OCI-LY7 (cell line): Measurements from ENCODE around the gene ZNF844. TPM values are rescaled to one million over a fixed set of nuclear protein-coding genes. Genes with fewer than 3 reads are reported as not detected.

ENCODE experiments used
- small RNA-seq: library from RNA; depleted of rRNA; stranded (forward); fragments of <200 nt; gene quantifications from one replicate; pipeline ENCODE3, GENCODE V24; 2014
- total RNA-seq, 2 experiments: library from RNA; depleted of rRNA in 1 of 2; stranded (reverse); fragments of >200 nt in 1 of 2; shearing (Covaris generic) in 1 of 2; gene quantifications; 2 replicates each; pipeline ENCODE4 v1.2.3, GENCODE V29; 2014 to 2022

ZNF844 gene
- total RNA-seq, 2 experiments from 2014 or later, result 6.7 to 9.3 TPM

Small RNA genes within 50 kb of the gene (small RNA-seq; reads per million reads assigned to genes)
- not detected for gene RF00019
- gene RNA5SP465, result 0.16 reads per million
- not detected for gene RNA5SP466
- gene RNA5SP467, result not detected

Other genes with a start within 250 kb of the ZNF844 start
- gene ZNF439, start 216.0 kb upstream of the ZNF844 start, total RNA-seq (2014; rRNA removed; shearing (Covaris generic)), result 38.1 and 40.2 TPM in 2 replicates
- 33.8 and 45.5 TPM in 2 replicates for gene ZNF439, start 216.0 kb upstream of the ZNF844 start, total RNA-seq (2022)
- gene ZNF69, start 176.9 kb upstream of the ZNF844 start, total RNA-seq (2014; rRNA removed; shearing (Covaris generic)), result 7.1 and 9.7 TPM in 2 replicates
- 13.9 and 15.8 TPM in 2 replicates for gene ZNF69, start 176.9 kb upstream of the ZNF844 start, total RNA-seq (2022)
- gene ZNF700, start 139.6 kb upstream of the ZNF844 start, total RNA-seq (2014; rRNA removed; shearing (Covaris generic)), result 18.2 and 20.4 TPM in 2 replicates
- 28.2 and 28.4 TPM in 2 replicates for gene ZNF700, start 139.6 kb upstream of the ZNF844 start, total RNA-seq (2022)
- gene ZNF763, start 99.7 kb upstream of the ZNF844 start, total RNA-seq (2014; rRNA removed; shearing (Covaris generic)), result 2.7 and 2.8 TPM in 2 replicates
- 6.2 and 7.7 TPM in 2 replicates for gene ZNF763, start 99.7 kb upstream of the ZNF844 start, total RNA-seq (2022)
- 1.6 and 1.9 TPM in 2 replicates for gene ZNF433, start 29.1 kb upstream of the ZNF844 start, total RNA-seq (2014; rRNA removed; shearing (Covaris generic))
- 0.76 and 0.89 TPM in 2 replicates for gene ZNF433, start 29.1 kb upstream of the ZNF844 start, total RNA-seq (2022)
- gene ZNF878, start 11.8 kb upstream of the ZNF844 start, total RNA-seq (2014; rRNA removed; shearing (Covaris generic)), result 0.72 and 1.0 TPM in 2 replicates
- gene ZNF878, start 11.8 kb upstream of the ZNF844 start, total RNA-seq (2022), result 1.0 and 1.5 TPM in 2 replicates
- gene ZNF20, start 75.6 kb downstream of the ZNF844 start, total RNA-seq (2014; rRNA removed; shearing (Covaris generic)), result 6.1 and 8.9 TPM in 2 replicates
- gene ZNF20, start 75.6 kb downstream of the ZNF844 start, total RNA-seq (2022), result 7.1 and 10.0 TPM in 2 replicates
- 7.3 and 7.8 TPM in 2 replicates for gene ZNF625, start 92.0 kb downstream of the ZNF844 start, total RNA-seq (2014; rRNA removed; shearing (Covaris generic))
- 9.2 and 10.0 TPM in 2 replicates for gene ZNF625, start 92.0 kb downstream of the ZNF844 start, total RNA-seq (2022)
- gene ZNF136, start 98.4 kb downstream of the ZNF844 start, total RNA-seq (2014; rRNA removed; shearing (Covaris generic)), result 12.5 and 13.5 TPM in 2 replicates
- 12.7 and 16.7 TPM in 2 replicates for gene ZNF136, start 98.4 kb downstream of the ZNF844 start, total RNA-seq (2022)
- gene ZNF44, start 230.2 kb downstream of the ZNF844 start, total RNA-seq (2014; rRNA removed; shearing (Covaris generic)), result 4.1 and 4.6 TPM in 2 replicates
- 10.6 and 12.5 TPM in 2 replicates for gene ZNF44, start 230.2 kb downstream of the ZNF844 start, total RNA-seq (2022)